Prostate gland (tissue), 2 donors: Measurements from ENCODE around the gene FERMT1. TPM values are rescaled to one million over a fixed set of nuclear protein-coding genes. Genes with fewer than 3 reads are reported as not detected.
A peak's percentile ranks its signal among the peaks of the same experiment; 100 is the strongest.

Experiments used
- DNase-seq: peaks from one replicate; pipeline ENCODE4 v3.0.0-alpha.2; 2019; ENCODE audit warnings: low spot score
- H3K27ac ChIP-seq, 2 donors: fragments of 200-600 bp; sonication (generic); 2 replicates each; pipeline ENCODE4 v1.5.1; 2017 to 2019
- H3K27me3 ChIP-seq: fragments of 200-600 bp; sonication (generic); replicated peaks from 2 replicates; pipeline ENCODE4 v1.5.1; 2019; ENCODE audit not compliant: insufficient read depth
- H3K36me3 ChIP-seq, 2 donors: fragments of 200-600 bp; sonication (generic); 1 replicate in 1 of 2; 2 replicates in 1 of 2; pipeline versions ENCODE4 v1.5.1 to v1.8.1; 2017 to 2019
- H3K4me1 ChIP-seq: fragments of 200-600 bp; sonication (generic); replicated peaks from 2 replicates; pipeline ENCODE4 v1.5.1; 2019
- H3K4me3 ChIP-seq, 2 donors: fragments of 200-600 bp; sonication (generic); 2 replicates each; pipeline ENCODE4 v1.5.1; 2017 to 2019
- H3K9me3 ChIP-seq: fragments of 200-600 bp; sonication (generic); 2 replicates; pipeline ENCODE4 v1.5.1; 2017
- CTCF ChIP-seq, 4 experiments: fragments of 200-600 bp in 2 of 4; fragments of 450-650 bp in 2 of 4; sonication (generic) in 2 of 4; IDR thresholded peaks; 1 replicate in 3 of 4; 2 replicates in 1 of 4; pipeline ENCODE4 v1.5.1; 2016 to 2019; ENCODE audit warnings: antibody characterized with exemption in 4 of 4, mild to moderate bottlenecking in 2 of 4, moderate library complexity in 2 of 4
- POLR2A ChIP-seq: fragments of 450-650 bp; IDR thresholded peaks from one replicate; pipeline ENCODE4 v1.6.1; 2016; ENCODE audit warnings: antibody characterized with exemption, mild to moderate bottlenecking
- POLR2AphosphoS5 ChIP-seq: sonication (generic); formaldehyde crosslinking; IDR thresholded peaks from one replicate; pipeline ENCODE4 v1.6.1; 2017; ENCODE audit warnings: antibody characterized with exemption
- WGBS: methylation state at CpG from one replicate; pipeline ENCODE4 v1.1.5; 2018; 5-methylcytosine and 5-hydroxymethylcytosine counted together
- intact Hi-C: fragments of 100-400 bp; cut with DNase I; formaldehyde crosslinking; loops from one replicate; pipeline ENCODE4 v1.14.2; 2022
- total RNA-seq, 2 donors: library from RNA; depleted of rRNA; stranded (reverse); fragments of >200 nt; gene quantifications; one replicate each; pipeline ENCODE4 v1.1.0, GENCODE V29; 2016

Gene FERMT1
- total RNA-seq, 2 donors from 2014 or later = 9.0 to 14.0 TPM

GRCh38 chr20:6148073-6148472 is 25.2 kb upstream of the FERMT1 start:
- TF ChIP-seq POLR2A (no peak), POLR2AphosphoS5 (no peak), CTCF (IDR thresholded peaks at IDR 0.05) (no peak)
- Histone ChIP-seq H3K9me3 (no peaks in the 10 kb centered on the region), H3K4me1 (no peaks in the 10 kb centered on the region), H3K27ac (no peak overlapping the region), H3K4me3 (no peak overlapping the region), H3K36me3 (no peaks in the 10 kb centered on the region), H3K27me3 (no peaks in the 10 kb centered on the region)
- intact Hi-C loops = no loop called here
- no peak for DNase-seq
- 90% methylated on average over 7 of the region's 7 CpGs for WGBS

GRCh38 chr20:6142348-6142993 is 19.6 kb upstream of the FERMT1 start:
- peak; percentile 63 for DNase-seq
- Histone ChIP-seq H3K4me1 (no peaks in the 10 kb centered on the region), H3K27ac (no peak overlapping the region), H3K9me3 (no peaks in the 10 kb centered on the region), H3K27me3 (no peaks in the 10 kb centered on the region), H3K36me3 (no peaks in the 10 kb centered on the region), H3K4me3 (no peak overlapping the region)
- WGBS = under 1% methylated on average over 10 of the region's 10 CpGs
- intact Hi-C loops = no loop called here
- TF ChIP-seq POLR2A = no peak
- peak; percentile 51 to 78 (median 76) for TF ChIP-seq CTCF (IDR thresholded peaks at IDR 0.05)
- no peak for TF ChIP-seq POLR2AphosphoS5

GRCh38 chr20:6140947-6141346 is 18.1 kb upstream of the FERMT1 start:
- H3K27ac ChIP-seq = no peak overlapping the region
- TF ChIP-seq POLR2A (no peak), POLR2AphosphoS5 (no peak), CTCF (IDR thresholded peaks at IDR 0.05) (no peak)
- no peaks in the 10 kb centered on the region for H3K36me3 ChIP-seq
- no peak overlapping the region for H3K4me3 ChIP-seq
- no peaks in the 10 kb centered on the region for H3K27me3 ChIP-seq
- H3K4me1 ChIP-seq = no peaks in the 10 kb centered on the region
- H3K9me3 ChIP-seq = no peaks in the 10 kb centered on the region
- WGBS = 80% methylated on average over 3 of the region's 3 CpGs
- DNase-seq = no peak
- intact Hi-C loops = no loop called here

- no peaks in the 10 kb centered on the region for H3K4me1 ChIP-seq
- no peak overlapping the region for H3K4me3 ChIP-seq
- intact Hi-C loops = loop anchor here (5.0 kb wide), 1 partner anchor 1152 kb away; no protein-coding TSS in a partner anchor
- H3K9me3 ChIP-seq = no peaks in the 10 kb centered on the region
- TF ChIP-seq POLR2AphosphoS5 (no peak), CTCF (IDR thresholded peaks at IDR 0.05) (no peak), POLR2A (no peak)
- WGBS = 70% methylated on average over 8 of the region's 8 CpGs
- H3K27ac ChIP-seq = no peak overlapping the region
- no peaks in the 10 kb centered on the region for H3K27me3 ChIP-seq
- no peaks in the 10 kb centered on the region for H3K36me3 ChIP-seq
- DNase-seq = no peak
Observed at GRCh38 chr20:6135347-6135746, 12.5 kb upstream of the FERMT1 start.

GRCh38 chr20:6134592-6134991 is 11.8 kb upstream of the FERMT1 start:
- Histone ChIP-seq H3K36me3 (no peaks in the 10 kb centered on the region), H3K27me3 (no peaks in the 10 kb centered on the region), H3K4me3 (no peak overlapping the region), H3K9me3 (no peaks in the 10 kb centered on the region), H3K4me1 (no peaks in the 10 kb centered on the region), H3K27ac (no peak overlapping the region)
- intact Hi-C loops = no loop called here
- TF ChIP-seq CTCF (IDR thresholded peaks at IDR 0.05) (no peak), POLR2A (no peak), POLR2AphosphoS5 (no peak)
- 61% methylated on average over 8 of the region's 8 CpGs for WGBS
- no peak for DNase-seq
